ENCODE data around the gene LMF1. TPM values are rescaled to one million over a fixed set of nuclear protein-coding genes. Genes with fewer than 3 reads are reported as not detected.

LMF1 gene
- polyA plus RNA-seq, 1 donor from 2014 or later = 16.2 TPM

- H3K9me3 ChIP-seq (ENCODE audit: low read length) = no peaks in the 10 kb centered on the region
- H3K4me2 ChIP-seq (ENCODE audit: low read length) = no peak overlapping the region
- H3F3A ChIP-seq (ENCODE audit: insufficient read depth, low read length, poor library complexity, severe bottlenecking) = no peaks in the 10 kb centered on the region
- H3K27me3 ChIP-seq (ENCODE audit: insufficient read depth, low read depth, low read length) = no peaks in the 10 kb centered on the region
- no peak overlapping the region for H3K9ac ChIP-seq (ENCODE audit: low read length)
- no peak overlapping the region for H3K4me3 ChIP-seq (ENCODE audit: low read length)
- no peaks in the 10 kb centered on the region for H3K36me3 ChIP-seq (ENCODE audit: insufficient read depth, low read length)
- no peak overlapping the region for H3K27ac ChIP-seq (ENCODE audit: low read length)
- H3K9me2 ChIP-seq (ENCODE audit: insufficient read depth, low read length) = no peaks in the 10 kb centered on the region
- no peak for TF ChIP-seq EZH2 (IDR thresholded peaks at IDR 0.05; ENCODE audit: borderline replicate concordance, insufficient read depth, low read length, poor library complexity, severe bottlenecking)
- TF ChIP-seq TAF1 (IDR thresholded peaks at IDR 0.05; ENCODE audit: low read depth) = no peak
- no peak for TF ChIP-seq SMC3 (conservative IDR thresholded peaks at IDR 0.05; ENCODE audit: poor library complexity)
- TF ChIP-seq EP300 (conservative IDR thresholded peaks at IDR 0.05; ENCODE audit: poor library complexity, severe bottlenecking) = no peak
- no peak for TF ChIP-seq POLR2AphosphoS5 (IDR thresholded peaks at IDR 0.05)
- TF ChIP-seq RAD21 (conservative IDR thresholded peaks at IDR 0.05) = no peak
- TF ChIP-seq MXI1 (conservative IDR thresholded peaks at IDR 0.05; ENCODE audit: poor library complexity, severe bottlenecking) = no peak
- no peak for TF ChIP-seq CTCF (IDR thresholded peaks at IDR 0.05; ENCODE audit: poor library complexity, severe bottlenecking)
- TF ChIP-seq, protein P1, sequence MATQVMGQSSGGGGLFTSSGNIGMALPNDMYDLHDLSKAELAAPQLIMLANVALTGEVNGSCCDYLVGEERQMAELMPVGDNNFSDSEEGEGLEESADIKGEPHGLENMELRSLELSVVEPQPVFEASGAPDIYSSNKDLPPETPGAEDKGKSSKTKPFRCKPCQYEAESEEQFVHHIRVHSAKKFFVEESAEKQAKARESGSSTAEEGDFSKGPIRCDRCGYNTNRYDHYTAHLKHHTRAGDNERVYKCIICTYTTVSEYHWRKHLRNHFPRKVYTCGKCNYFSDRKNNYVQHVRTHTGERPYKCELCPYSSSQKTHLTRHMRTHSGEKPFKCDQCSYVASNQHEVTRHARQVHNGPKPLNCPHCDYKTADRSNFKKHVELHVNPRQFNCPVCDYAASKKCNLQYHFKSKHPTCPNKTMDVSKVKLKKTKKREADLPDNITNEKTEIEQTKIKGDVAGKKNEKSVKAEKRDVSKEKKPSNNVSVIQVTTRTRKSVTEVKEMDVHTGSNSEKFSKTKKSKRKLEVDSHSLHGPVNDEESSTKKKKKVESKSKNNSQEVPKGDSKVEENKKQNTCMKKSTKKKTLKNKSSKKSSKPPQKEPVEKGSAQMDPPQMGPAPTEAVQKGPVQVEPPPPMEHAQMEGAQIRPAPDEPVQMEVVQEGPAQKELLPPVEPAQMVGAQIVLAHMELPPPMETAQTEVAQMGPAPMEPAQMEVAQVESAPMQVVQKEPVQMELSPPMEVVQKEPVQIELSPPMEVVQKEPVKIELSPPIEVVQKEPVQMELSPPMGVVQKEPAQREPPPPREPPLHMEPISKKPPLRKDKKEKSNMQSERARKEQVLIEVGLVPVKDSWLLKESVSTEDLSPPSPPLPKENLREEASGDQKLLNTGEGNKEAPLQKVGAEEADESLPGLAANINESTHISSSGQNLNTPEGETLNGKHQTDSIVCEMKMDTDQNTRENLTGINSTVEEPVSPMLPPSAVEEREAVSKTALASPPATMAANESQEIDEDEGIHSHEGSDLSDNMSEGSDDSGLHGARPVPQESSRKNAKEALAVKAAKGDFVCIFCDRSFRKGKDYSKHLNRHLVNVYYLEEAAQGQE (IDR thresholded peaks at IDR 0.05; ENCODE audit: borderline replicate concordance) = no peak
- no peaks in the 10 kb centered on the region for H3K79me2 ChIP-seq (replicated peaks; ENCODE audit: insufficient read depth, low read length)
- no peak overlapping the region for H2AFZ ChIP-seq (ENCODE audit: low read depth, low read length)
- no peaks in the 10 kb centered on the region for H4K20me1 ChIP-seq (ENCODE audit: insufficient read depth)
These were observed 39.5 kb upstream of the LMF1 start for GRCh38 chr16:1010251-1010650.

GRCh38 chr16:1009358-1010150 lies 38.8 kb upstream of the LMF1 start:
- H3K4me3 ChIP-seq (ENCODE audit: low read length) = no peak overlapping the region
- H3K4me2 ChIP-seq (ENCODE audit: low read length) = no peak overlapping the region
- H4K20me1 ChIP-seq (ENCODE audit: insufficient read depth) = no peaks in the 10 kb centered on the region
- no peaks in the 10 kb centered on the region for H3K9me2 ChIP-seq (ENCODE audit: insufficient read depth, low read length)
- no peak for TF ChIP-seq CTCF (IDR thresholded peaks at IDR 0.05; ENCODE audit: poor library complexity, severe bottlenecking)
- TF ChIP-seq MXI1 (conservative IDR thresholded peaks at IDR 0.05; ENCODE audit: poor library complexity, severe bottlenecking) = no peak
- TF ChIP-seq EZH2 (IDR thresholded peaks at IDR 0.05; ENCODE audit: borderline replicate concordance, insufficient read depth, low read length, poor library complexity, severe bottlenecking) = no peak
- no peak for TF ChIP-seq EP300 (conservative IDR thresholded peaks at IDR 0.05; ENCODE audit: poor library complexity, severe bottlenecking)
- TF ChIP-seq RAD21 (conservative IDR thresholded peaks at IDR 0.05) = no peak
- no peak for TF ChIP-seq TAF1 (IDR thresholded peaks at IDR 0.05; ENCODE audit: low read depth)
- TF ChIP-seq, protein P1 (IDR thresholded peaks at IDR 0.05; ENCODE audit: borderline replicate concordance) = no peak
- TF ChIP-seq SMC3 (conservative IDR thresholded peaks at IDR 0.05; ENCODE audit: poor library complexity) = no peak
- no peak for TF ChIP-seq POLR2AphosphoS5 (IDR thresholded peaks at IDR 0.05)
- no peaks in the 10 kb centered on the region for H3K9me3 ChIP-seq (ENCODE audit: low read length)
- no peaks in the 10 kb centered on the region for H3K27me3 ChIP-seq (ENCODE audit: insufficient read depth, low read depth, low read length)
- no peaks in the 10 kb centered on the region for H3F3A ChIP-seq (ENCODE audit: insufficient read depth, low read length, poor library complexity, severe bottlenecking)
- no peak overlapping the region for H2AFZ ChIP-seq (ENCODE audit: low read depth, low read length)
- H3K9ac ChIP-seq (ENCODE audit: low read length) = no peak overlapping the region
- no peaks in the 10 kb centered on the region for H3K79me2 ChIP-seq (replicated peaks; ENCODE audit: insufficient read depth, low read length)
- no peaks in the 10 kb centered on the region for H3K36me3 ChIP-seq (ENCODE audit: insufficient read depth, low read length)
- no peak overlapping the region for H3K27ac ChIP-seq (ENCODE audit: low read length)

All from neural cell (in vitro differentiated cells).